Lower lobe of right lung (tissue), 2 donors: ENCODE data around the gene HEATR1. TPM values are rescaled to one million over a fixed set of nuclear protein-coding genes. Genes with fewer than 3 reads are reported as not detected.

Source experiments
- ATAC-seq, 2 donors: fragments of 200-7000 bp; cut with Tn5 transposase; one replicate each; pipeline ENCODE4 v1.9.1; 2020 to 2022; ENCODE audit warnings: mild to moderate bottlenecking in 2 of 2, moderate library complexity in 2 of 2
- DNase-seq: peaks from one replicate; pipeline ENCODE4 v3.0.0-alpha.2; 2020
- H3K27ac ChIP-seq: fragments of 200-600 bp; one replicate; pipeline ENCODE4 v1.8.0; 2022
- H3K27me3 ChIP-seq: fragments of 200-600 bp; one replicate; pipeline ENCODE4 v1.8.0; 2022; ENCODE audit warnings: low read depth
- H3K36me3 ChIP-seq: fragments of 200-600 bp; one replicate; pipeline ENCODE4 v1.8.0; 2022; ENCODE audit warnings: mild to moderate bottlenecking
- H3K4me1 ChIP-seq: fragments of 200-600 bp; one replicate; pipeline ENCODE4 v1.8.0; 2022
- H3K4me3 ChIP-seq: fragments of 200-600 bp; one replicate; pipeline ENCODE4 v1.8.0; 2022; ENCODE audit warnings: mild to moderate bottlenecking
- H3K9me3 ChIP-seq: fragments of 200-600 bp; one replicate; pipeline ENCODE4 v1.8.0; 2022
- CTCF ChIP-seq: fragments of 200-600 bp; IDR thresholded peaks from one replicate; pipeline ENCODE4 v1.8.0; 2022; ENCODE audit warnings: antibody characterized with exemption, mild to moderate bottlenecking
- intact Hi-C: fragments of 100-400 bp; cut with DNase I; formaldehyde crosslinking; loops from one replicate; pipeline ENCODE4 v1.11.0; 2022
- total RNA-seq: library from RNA; stranded (reverse); fragmentation: NEBNext Ultra II Directional; extraction: Animal tissue kit (Norgen Biotek cat#: 25700); gene quantifications from one replicate; pipeline ENCODE4 v1.2.1, GENCODE V29; 2021
- donor health status: DM: no; HTN: yes; CAD: no; lungs with severe emphysema.

HEATR1 gene
- total RNA-seq, 1 donor from 2014 or later: 24.4 TPM

DNA sequence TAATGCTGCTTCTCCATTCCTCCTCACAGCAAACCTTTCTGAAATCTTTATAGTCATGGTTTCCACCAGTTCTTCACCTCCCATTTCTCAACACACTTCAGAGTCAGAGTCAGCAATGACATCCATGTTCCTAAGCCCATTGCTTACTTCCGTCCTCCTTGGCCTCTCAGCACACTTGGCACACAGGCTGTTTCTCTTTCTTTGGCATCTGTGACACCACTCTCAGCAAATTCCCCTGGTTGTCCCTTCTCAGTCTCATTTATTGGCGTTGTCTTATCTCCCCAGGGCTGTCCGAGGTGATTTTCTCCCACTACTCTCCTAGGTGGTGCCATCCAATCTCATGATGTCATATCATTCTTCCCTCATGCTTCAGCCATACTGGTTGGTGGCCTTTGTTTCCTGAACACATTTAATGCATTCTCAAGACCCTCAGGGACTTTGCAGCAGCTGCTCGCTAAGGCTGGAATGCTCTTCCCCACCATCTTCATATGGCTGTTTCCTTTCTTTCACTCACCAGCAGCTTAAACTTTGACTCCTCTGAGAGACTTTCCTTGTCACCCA lies 83.8 kb downstream of the HEATR1 start:
- Histone ChIP-seq H3K27me3 (no peaks in the 10 kb centered on the region), H3K4me1 (peaks cover 27% of the 10 kb centered on the region), H3K36me3 (no peaks in the 10 kb centered on the region), H3K9me3 (no peaks in the 10 kb centered on the region), H3K27ac (no peak overlapping the region), H3K4me3 (no peak overlapping the region)
- DNase-seq (no peak), ATAC-seq (no peak)
- no peak for TF ChIP-seq CTCF
- intact Hi-C loops: no loop called here

DNA sequence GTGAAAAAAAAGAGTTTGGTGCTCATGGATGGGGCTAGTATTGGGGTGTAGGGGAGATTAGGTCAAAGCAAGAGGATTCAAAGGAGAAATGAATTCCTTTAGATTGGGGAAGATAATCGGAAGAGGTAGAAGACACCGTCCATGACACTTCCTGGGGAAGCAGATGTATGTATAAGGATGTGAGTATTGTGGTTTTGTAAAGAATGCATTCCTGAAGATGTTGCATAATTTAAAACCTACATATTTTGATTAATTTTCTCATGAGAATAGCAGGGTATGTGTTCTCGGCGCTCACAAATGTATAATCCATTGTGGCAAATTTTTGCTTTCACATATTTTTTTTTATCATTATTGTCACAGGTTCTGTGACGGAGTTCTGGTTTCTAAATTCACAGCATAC lies 86.0 kb downstream of the HEATR1 start:
- Histone ChIP-seq H3K4me1 (peaks cover 17% of the 10 kb centered on the region), H3K27ac (no peak overlapping the region), H3K36me3 (no peaks in the 10 kb centered on the region), H3K9me3 (no peaks in the 10 kb centered on the region), H3K4me3 (no peak overlapping the region), H3K27me3 (no peaks in the 10 kb centered on the region)
- intact Hi-C loops: no loop called here
- ATAC-seq: no peak
- no peak for TF ChIP-seq CTCF
- no peak for DNase-seq

DNA sequence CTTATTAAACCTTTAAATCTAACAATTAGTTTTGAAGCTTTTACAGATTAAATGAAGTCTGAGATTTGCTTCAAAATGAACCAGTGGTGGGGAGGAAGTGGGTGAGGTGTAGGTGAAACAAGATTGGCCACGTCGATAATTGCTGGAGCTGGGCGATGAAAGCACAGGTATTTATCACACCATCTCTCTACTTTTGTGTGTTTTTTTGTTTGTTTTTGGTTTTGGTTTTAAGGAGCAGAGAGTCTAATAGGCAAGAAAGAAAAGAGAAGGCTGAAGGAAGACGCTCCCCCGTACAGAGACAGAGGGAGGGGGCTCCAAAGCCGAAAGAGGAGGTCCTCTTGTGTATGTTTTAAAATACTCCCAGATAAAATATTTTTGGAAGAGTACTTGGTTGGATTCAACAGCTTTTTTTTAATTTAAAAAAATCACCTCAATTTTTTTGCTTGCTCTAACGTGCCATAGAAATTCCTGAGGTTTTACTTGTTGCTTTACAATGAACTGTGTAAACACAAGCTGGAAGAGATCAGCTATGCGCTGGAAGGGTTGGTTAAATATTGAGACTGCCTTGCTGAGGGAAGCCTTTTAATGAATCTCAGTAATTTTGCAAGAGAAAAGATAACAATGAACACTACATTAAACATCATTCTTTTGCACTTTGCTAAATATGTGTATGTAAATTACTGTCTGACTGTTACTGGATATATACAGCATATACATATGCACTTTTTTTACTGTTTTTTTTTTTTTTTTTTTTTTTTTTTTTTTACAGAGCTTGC lies 87.2 kb downstream of the HEATR1 start:
- no peak for DNase-seq
- peaks cover 12% of the 10 kb centered on the region for H3K4me1 ChIP-seq
- H3K27ac ChIP-seq: peak overlapping the region; percentile 57
- peak; percentile 70 to 84 for ATAC-seq
- no peaks in the 10 kb centered on the region for H3K27me3 ChIP-seq
- intact Hi-C loops: no loop called here
- H3K9me3 ChIP-seq: no peaks in the 10 kb centered on the region
- H3K4me3 ChIP-seq: no peak overlapping the region
- H3K36me3 ChIP-seq: no peaks in the 10 kb centered on the region
- TF ChIP-seq CTCF: no peak

GRCh38 chr1:236515443-236515958 lies 88.8 kb downstream of the HEATR1 start:
- peak overlapping the region; percentile 2 for H3K27ac ChIP-seq
- no peak for DNase-seq
- no peak for TF ChIP-seq CTCF
- no peaks in the 10 kb centered on the region for H3K27me3 ChIP-seq
- H3K9me3 ChIP-seq: no peaks in the 10 kb centered on the region
- ATAC-seq: no peak
- peaks cover 12% of the 10 kb centered on the region for H3K4me1 ChIP-seq
- no peaks in the 10 kb centered on the region for H3K36me3 ChIP-seq
- intact Hi-C loops: no loop called here
- no peak overlapping the region for H3K4me3 ChIP-seq

DNA sequence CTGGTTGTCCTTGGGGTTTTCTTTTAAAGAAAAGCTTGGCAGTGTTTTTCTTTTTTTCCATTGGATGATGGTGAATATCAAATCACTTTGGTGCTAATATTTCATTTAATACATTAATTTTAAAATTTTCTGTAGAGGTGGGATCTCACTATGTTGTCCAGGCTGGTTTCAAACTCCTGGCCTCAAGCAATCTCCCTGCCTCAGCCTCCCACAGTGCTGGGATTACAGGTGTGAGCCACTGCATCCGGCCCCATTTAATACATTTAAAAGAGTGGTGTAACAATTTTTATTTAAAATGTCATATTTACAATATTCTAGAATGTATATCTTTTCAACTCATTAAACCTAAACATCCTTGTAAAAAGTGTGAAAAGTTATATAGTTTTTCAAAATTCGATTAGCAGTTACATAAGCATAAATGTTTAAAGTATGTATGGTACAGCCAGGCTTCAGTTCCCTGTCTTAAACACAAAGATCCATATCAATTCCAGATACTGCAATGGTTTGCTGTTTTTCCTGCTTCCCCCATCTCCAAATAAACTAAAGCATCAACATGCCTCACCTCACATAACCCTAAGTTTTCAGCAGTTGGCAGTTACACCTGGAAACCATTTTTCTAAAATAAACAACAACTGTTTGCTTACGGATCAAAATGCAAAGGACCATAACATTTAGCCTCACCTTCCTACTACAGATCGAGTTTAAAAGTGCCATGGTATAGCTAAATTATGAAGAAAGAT lies 89.4 kb downstream of the HEATR1 start:
- no peak for ATAC-seq
- Histone ChIP-seq H3K4me1 (peaks cover 12% of the 10 kb centered on the region), H3K27me3 (no peaks in the 10 kb centered on the region), H3K36me3 (no peaks in the 10 kb centered on the region), H3K9me3 (no peaks in the 10 kb centered on the region), H3K27ac (no peak overlapping the region), H3K4me3 (no peak overlapping the region)
- intact Hi-C loops: no loop called here
- TF ChIP-seq CTCF: no peak
- DNase-seq: no peak
